HG03108 (cell line): ENCODE measurements around the gene SLC30A7.
A peak's percentile ranks its signal among the peaks of the same experiment; 100 is the strongest.
"Not testable (repeated sequence)": the region's sequence is repeated elsewhere in the genome, so short reads cannot be mapped to it uniquely, and the experiment has no call there.

ENCODE experiments used
- ATAC-seq: cut with Tn5 transposase; IDR thresholded peaks from one replicate; pipeline ENCODE4 v1.9.1; 2021; ENCODE audit warnings: moderate library complexity; ENCODE audit not compliant: unreplicated experiment

Gene SLC30A7

DNA sequence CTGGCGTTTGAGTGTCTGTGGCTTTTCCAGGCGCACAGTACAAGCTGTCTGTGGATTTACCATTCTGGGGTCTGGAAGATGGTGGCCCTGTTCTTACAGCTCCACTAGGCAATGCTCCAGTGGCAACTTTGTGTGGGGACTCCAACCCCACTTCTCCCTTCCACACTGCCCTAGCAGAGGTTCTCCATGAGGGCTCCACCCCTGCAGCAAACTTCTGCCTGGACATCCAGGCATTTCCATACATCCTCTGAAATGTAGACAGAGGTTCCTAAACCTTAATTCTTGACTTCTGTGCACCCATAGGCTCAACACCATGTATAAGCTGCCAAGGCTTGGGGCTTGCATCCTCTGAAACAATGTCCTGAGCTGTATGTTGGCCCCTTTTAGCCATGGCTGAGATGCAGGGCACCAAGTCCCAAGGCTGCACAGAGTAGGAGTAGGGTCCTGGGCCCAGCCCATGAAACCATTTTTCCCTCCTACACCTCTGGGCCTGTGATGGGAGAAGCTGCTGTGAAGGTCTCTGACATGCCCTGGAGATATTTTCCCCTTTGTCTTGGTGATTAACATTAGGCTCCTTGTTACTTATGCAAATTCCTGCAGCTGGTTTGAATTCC lies 5.9 kb upstream of the SLC30A7 start:
- ATAC-seq = not testable (repeated sequence)

DNA sequence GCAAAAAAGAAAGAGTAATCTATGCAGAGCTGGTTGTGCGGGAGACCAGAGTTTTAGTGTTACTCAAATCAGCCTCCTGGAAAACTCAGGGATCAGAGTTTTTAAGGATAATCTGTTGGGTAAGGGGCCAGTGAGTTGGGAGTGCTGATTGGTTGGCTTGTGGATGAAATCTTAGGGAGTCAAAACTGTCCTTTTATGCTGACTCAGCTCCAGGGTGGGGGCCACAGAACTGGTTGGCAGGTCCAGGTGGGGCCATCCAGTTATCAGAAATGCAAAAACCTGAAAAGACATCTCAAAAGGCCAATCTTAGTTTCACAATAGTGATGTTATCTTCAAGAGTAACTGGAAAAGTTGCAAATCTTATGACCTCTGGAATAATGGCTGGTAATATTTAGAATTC lies 4.5 kb upstream of the SLC30A7 start:
- no peak for ATAC-seq

DNA sequence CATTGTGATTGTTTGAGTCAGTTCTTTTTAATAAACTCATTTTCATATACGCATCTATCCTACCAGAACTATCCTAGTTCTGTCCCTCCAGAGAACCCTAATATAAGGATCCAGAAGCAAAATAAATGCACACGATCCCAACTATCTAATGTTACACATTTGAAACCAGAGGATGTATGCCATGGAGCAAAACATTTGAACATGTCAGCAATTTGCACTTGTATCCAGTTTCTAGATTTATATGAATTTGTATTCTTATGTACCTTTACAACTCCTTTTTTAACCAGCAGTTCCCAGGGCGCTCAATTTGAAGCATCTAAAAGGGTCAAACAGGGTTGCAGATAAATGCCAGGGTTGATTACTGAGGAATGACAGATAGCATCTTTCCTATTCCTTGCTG lies 3.3 kb upstream of the SLC30A7 start:
- ATAC-seq = no peak

DNA sequence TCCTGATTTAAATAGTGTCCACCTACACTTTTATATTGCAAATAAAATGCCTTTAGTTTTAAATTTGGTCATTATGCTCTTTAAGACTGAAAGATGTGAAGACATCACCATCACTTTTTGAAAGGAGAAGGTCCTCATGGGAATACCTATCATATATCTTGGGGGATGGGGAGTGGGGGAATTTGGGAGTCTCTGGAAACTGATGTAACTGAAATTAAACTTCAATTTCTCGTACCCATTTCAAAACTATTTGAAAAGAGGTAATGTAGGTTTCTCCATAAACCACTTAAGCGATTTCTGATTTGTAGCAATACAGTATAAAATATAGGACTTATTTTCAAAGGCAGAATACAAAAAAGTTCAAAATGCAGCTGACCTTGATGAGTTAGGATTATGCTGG lies 2.2 kb upstream of the SLC30A7 start:
- ATAC-seq = no peak

DNA sequence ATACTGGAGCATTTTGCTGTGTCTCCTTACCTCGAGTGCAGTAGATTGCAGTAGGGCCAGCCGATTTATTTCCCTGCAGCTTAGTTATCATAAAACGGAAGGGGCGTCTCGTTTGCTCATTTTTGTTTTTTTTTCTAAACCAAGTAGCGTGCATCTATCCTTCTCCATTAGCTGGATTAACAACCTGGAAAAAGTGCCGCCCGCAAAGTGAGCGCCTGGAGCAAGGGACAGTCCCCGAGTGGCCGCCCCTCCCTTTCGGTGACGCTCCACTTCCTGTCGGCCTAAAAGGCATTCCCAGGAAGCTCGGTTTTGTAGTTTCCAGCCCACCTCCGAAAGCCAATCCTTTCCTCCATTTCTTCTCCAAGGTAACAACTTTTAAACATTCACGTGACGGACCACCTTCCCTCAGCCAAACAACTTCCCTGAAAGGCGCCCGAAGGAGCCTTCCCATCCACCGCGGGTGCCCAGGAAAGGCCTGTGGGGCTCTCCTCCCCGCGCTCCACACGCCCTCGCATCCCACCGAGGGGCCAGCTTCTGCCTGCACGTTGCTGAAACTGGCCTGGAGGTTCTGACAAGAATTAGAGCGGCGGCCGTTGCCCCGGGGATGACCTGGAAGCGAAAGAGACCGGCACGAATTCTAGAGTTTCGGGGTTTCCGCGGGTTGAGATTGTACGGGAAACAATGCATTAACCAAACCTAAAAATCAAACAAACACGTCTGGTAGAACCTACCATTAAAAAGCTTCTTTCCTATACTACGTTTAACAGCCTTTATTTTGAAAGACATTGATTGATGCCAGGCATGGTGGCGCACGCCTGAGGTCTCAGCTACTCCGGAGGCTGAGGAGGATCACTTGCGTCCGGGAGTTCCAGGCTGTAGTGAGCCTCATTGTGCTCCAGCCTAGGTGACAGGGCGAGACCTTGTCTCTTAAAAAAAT lies 1.0 kb upstream of the SLC30A7 start, which contains the start of gene EXTL2:
EXTL2 (minus strand) TSS at position 240 of the 937 bp plus-strand sequence. CDS start 6,085 bp downstream, outside the sequence.
- ATAC-seq = peak; percentile 38

DNA sequence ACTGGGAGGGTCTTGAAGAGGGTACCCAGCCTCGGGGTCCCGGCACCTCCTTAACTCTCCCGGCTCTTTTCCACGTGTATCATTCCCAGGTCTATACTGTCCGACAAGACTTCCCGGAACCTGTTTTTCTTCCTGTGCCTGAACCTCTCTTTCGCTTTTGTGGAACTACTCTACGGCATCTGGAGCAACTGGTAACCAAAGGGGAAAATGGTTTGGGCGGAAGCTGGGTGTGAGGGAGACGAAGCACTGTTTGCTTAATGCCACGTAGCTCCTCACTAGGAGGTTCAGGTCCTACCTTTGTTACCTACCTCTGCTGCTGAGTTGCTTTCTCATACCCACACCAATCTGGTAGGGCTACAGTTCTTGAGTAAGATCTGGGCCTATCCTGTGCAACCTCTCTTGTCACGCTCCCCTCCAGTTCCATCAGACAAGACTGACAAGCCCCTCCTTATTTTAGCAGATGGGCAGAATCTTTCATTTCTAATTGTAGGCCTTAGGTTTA lies 642 bp downstream of the SLC30A7 start:
- ATAC-seq = peak; percentile 30

DNA sequence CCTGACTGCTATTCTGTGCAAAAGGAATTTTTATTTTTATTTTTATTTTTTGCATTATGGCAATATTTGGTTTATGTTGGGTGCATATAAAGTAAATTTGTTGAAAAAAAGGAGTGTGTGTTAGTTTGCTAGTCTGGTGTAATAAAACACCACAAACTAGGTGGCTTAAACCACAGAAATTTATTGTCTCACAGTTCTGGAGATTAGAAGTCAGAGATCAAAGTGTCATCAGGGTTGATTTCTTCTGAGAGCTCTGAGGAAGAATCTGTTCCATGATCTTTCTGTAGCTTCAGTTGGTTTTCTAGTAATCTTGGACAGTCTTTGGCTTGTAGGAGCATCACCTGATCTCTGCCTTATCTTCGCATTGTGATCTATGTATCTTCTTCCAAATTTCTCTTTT lies 6.5 kb downstream of the SLC30A7 start:
- no peak for ATAC-seq

DNA sequence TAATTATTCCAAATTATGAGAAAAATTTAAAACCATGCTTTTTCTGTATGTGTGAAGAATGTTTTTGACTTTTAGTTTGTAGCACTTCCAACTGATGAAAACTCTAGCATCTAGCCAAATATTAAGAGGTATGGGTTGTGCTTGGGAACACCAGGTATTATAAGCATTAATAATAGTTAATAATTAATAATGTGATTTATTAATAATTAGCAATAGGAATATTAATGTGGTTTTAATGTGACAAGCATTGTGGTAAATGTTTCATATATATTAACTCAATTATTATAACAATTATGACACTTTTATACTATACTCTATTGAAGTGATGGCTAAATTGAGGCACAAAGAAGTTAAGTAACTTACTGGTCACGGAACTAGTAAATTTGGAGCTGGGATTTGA lies 7.9 kb downstream of the SLC30A7 start:
- ATAC-seq = no peak

DNA sequence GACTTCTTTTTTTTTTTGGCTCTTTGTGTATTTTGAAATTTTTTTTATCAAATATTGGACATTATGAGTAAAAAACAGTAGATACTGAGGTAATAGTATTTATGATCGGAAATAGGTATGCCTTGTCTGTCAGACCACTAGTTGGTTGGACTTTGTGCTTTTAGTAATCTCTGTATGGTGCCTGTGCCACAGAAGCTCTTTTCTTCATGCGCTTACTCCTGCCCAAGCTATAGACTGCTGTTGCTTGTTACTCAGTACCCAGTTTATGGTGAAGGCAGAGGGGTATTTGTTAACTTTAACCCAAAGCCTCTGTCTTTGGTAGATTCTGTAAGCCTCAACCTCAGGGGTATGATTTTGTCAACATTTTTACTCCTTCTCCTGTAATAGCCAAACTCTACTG lies 8.6 kb downstream of the SLC30A7 start:
- ATAC-seq = no peak

DNA sequence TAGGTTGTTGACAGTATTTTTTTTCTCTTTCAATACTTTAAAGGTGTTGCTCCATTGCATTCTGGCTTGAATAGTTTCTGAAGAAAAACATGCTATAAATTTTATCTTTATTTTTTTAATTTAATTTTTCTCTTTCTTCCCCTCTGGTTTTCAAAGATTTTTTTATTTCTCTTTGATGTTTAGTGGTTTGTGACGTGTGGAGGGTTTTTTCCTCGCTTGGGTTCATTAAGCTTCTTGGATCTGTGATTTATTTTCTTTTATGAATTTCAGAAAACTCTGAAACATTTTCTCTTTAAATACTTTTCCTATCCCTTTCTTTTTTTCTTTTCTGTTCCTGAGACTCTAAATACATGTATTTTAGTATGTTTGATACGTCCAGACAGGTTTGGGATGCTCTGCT lies 9.3 kb downstream of the SLC30A7 start:
- ATAC-seq = no peak

DNA sequence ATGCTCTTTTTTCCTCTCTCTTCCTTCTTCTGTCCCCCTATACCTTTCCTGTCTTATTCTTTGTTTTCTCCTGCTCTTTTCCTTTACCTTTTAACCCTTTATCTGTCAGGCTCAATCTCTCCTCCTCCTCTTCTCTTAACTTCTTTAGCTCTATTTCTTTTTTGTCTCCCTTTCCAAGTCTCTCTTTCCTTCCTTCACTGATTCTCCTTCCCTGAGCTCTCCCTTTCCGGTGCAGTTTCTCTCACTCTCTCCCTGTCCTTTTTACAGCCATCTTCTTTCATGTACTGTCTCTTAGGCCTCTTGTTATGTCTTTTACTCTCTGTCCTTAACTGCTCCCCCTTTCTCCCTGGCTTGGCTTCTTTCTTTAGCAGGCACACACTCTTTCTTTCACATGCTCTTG lies 12.0 kb downstream of the SLC30A7 start:
- ATAC-seq = no peak

DNA sequence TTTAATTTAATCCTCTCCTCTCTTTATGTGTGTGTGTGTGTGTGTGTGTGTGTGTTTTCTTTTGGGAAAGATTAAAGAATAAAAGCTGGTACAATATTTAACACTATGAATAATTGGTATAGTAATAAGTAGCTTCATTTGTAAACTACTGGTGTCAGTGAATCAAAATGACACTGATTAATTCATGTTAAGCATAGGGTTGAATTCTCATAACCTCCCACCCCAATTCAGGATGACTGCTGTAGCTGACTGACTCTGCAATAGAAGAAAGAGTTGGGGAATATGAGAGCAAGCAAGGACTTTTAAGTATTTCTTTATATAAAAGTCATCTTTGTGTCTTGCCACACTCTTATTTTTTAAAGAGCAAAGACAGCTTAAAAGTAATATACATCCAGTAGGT lies 13.1 kb downstream of the SLC30A7 start:
- ATAC-seq = no peak

DNA sequence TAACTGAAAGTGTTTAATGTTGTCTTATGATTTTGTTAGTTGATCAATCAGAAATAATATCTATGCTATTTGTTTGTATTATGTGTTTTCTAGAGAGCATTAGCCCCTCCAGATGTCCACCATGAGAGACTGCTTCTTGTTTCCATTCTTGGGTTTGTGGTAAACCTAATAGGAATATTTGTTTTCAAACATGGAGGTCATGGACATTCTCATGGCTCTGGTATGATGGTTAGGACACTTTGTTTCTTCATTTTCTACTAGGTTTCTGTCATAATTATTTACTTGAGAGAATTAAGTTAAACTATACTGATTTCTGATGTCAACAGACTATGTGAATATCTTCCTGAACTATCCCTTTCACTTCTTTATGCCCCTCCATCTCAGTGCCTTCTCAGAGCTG lies 16.1 kb downstream of the SLC30A7 start:
- no peak for ATAC-seq

DNA sequence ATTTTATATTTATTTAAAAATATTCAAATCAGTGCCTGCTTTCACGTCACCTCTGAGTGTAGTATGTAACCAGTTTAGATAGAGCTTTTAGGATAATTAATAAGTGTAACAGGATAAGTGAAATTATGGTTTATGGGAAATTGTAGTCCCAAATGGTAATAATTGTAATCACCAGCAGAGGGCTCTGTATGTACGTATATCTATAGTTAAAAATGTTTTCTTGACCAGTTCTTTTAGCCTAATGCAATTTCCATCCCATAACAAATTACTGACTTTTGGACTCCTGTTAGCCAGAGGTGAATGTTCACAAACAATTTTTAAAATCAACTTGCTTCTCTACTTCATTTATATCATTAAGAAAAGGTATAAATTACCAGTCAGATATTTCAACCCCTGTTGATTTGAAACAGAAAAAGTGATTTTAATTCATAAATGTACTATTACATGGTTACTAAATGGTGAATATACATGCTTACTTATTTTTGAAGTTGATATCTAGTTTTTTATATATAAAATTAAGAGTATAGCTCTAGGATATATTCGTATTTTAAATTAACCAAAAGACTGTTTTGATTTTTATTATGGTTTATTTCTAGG lies 25.3 kb downstream of the SLC30A7 start:
- ATAC-seq = no peak

DNA sequence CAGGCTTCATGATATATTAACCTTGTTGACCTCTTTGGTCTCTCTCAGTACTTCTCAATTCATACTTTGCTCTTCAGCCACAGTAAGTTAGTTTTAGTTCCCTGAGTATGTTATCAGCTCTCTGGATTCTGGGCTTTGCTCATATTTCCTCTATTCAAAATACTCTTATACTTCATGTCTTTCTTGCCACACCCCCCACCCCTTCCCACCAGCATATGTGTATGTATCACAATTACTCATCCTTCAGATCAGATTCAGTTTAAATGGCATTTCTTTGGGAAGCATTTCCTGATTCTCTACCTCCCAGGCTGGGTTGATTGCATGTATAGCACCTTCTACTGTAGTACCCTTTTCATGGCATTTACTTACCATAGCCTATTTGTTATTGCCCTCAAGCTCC lies 28.3 kb downstream of the SLC30A7 start:
- no peak for ATAC-seq

DNA sequence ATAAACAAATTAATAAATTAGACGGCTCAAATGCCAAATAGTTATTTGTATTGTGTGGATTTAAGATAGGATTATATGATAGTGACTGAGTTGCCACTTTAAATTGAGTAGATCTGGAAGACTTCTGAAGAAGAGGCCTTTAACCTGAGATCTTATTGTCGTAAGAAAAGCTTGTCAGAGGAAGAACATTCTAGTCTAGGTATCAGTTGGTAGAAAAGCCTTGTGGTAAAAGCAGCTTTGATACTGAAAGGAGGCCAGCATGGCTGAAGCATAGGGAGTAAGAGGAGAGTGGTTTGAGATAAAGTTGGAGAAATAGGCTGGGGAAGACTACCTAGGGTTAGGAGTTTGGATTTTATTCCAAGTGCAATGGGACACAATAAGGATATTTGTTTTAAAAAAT lies 29.1 kb downstream of the SLC30A7 start:
- ATAC-seq = no peak

DNA sequence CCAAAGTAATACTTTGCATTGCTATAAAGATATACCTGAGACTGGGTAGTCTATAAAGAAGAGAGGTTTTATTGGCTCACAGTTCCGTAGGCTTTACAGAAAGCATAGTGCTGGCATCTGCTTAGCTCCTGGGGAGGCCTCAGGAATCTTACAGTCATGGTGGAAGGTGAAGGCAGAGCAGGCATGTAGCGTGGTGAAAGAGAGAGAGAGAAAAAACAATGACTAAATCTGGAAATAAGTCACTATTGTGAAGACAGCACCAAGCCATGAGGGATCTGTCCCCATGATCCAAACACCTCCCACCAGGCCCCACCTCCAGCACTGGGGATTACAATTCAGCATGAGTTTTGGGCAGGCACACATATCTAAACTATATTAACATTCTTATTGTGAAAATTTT lies 30.4 kb downstream of the SLC30A7 start:
- no peak for ATAC-seq

DNA sequence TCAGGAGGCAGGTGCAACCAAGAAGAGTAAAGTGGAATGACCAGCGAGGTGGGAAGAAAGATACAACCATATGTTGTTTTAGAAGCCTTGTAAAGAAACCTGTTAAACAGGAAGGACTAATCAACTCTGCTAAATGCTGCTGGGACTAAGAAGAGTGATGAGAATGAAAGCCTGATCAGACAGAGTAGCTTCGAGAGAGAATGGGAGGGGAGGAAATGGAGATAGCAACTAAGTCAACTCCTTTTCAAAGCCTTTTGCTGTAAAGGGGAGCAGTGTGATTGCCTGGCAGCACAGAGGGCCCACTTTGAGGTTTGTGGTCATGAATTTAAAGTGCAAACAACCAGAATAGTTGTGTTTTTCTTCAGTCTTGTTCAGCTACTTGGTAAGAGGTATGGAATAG lies 31.4 kb downstream of the SLC30A7 start:
- ATAC-seq = peak; percentile 56

DNA sequence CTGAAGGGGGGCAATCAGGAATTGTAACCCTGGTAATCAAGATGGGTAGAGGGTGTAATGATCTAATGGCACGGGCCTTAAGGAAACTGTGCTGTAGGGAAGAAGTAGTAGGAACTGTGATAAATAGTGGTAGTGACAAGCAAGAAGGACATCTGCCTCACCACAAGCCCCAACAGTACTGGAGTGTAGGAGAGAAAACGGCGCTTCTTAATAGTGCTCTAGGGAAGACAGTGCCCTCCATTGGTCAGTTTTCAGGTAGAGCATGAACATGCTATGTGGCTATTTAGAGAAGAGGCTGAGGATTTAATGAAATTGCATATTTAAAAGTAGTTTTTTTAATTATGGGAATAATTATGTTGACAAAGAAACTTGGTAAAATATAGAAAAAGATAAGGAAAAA lies 32.2 kb downstream of the SLC30A7 start:
- ATAC-seq = no peak

DNA sequence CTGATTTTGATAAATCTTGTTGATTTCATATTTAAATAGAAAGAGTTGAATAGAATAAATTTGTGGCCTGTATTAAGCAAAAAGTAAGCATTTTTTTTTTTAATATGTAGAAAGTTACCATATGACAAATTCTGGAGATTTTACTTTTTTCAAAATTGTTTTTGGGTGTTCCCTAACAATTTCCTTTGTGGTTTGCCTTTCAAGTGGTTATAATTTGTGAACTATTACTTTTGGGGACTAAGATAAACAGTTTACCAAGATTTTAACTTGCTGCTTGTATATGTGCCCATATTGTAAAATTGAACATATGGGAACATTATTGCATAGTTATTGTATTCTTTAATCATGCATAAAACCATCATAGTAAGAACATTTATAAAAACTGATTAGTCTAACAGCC lies 34.6 kb downstream of the SLC30A7 start:
- ATAC-seq = no peak

DNA sequence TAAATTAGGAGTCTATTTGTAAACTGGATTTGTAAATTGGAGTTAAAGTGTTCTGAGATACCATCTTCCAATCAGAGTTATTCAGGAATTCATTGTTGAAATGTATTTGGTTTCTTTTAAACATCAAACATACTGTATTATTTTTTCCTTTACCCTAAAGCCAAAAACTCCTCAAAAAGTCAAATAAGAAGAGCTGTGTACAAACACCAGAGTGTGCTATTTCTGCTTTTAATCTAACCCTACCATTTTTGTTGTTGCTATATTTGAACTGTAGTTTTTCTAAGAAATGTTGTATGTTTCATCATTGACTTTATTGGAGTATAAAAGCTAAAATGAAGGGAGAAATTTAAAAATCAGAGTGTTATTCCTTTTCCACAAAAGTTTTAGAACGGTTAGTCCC lies 35.8 kb downstream of the SLC30A7 start:
- ATAC-seq = no peak

DNA sequence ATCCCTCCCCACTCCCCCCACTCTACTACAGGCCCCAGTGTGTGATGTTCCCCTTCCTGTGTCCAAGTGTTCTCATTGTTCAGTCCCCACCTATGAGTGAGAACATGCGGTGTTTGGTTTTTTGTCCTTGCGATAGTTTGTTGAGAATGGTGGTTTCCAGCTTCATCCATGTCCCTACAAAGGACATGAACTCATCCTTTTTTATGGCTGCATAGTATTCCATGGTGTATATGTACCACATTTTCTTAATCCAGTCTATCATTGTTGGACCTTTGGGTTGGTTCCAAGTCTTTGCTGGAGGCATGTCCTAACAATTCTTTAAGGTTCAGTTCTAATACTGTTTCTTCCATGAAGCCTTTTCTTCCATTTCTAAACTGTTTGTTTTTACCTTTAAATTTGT lies 37.7 kb downstream of the SLC30A7 start:
- not testable (repeated sequence) for ATAC-seq
